NCI-H2227 treated with DMSO at 0.1 percent for 48 hours (cell line): ENCODE measurements around the gene PLPPR3.

ENCODE experiments used
- DNase-seq: peaks from one replicate; lab custom pipeline; 2025; lab: John Stamatoyannopoulos, UW

Gene PLPPR3, protein sequence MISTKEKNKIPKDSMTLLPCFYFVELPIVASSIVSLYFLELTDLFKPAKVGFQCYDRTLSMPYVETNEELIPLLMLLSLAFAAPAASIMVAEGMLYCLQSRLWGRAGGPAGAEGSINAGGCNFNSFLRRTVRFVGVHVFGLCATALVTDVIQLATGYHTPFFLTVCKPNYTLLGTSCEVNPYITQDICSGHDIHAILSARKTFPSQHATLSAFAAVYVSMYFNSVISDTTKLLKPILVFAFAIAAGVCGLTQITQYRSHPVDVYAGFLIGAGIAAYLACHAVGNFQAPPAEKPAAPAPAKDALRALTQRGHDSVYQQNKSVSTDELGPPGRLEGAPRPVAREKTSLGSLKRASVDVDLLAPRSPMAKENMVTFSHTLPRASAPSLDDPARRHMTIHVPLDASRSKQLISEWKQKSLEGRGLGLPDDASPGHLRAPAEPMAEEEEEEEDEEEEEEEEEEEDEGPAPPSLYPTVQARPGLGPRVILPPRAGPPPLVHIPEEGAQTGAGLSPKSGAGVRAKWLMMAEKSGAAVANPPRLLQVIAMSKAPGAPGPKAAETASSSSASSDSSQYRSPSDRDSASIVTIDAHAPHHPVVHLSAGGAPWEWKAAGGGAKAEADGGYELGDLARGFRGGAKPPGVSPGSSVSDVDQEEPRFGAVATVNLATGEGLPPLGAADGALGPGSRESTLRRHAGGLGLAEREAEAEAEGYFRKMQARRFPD

DNA sequence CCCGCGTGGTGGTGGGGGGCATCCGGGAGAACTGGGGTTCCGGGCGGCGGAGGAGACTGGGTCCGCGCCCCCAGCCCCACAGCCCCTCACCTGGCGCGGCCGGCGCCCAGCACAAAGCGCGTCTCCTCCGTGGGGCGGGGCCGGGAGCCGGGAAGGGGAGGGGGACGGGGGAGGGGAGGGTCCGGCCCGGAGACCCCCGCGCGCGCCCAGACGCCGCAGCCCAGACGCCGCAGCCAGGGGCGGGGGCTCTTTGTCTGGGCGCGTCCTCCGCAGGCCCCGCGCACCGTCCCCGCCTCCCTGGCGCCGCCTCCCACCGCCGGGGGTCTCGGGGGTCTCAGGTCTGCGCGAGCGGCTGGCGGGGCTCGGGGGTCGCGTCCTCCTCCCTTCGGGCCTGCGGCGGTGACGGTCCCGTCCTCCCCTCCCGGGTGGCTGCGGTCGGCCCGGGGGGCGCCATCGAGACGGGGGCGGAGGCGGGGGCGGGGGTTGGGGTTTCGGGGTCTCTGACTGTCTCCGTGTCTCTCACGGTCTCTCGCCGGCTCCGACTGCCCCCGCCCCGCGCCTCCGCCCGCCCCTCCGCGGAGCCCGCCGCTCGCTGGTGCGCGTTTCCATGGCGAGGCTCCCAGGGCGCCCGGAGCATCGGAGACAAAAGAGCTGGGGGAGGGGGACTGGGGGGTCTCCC lies at the start of gene PLPPR3:
Gene PLPPR3, minus strand, starts transcription at position 131 of the 679 bp plus-strand sequence. CDS start 396 bp downstream, outside the sequence.
- DNase-seq, result peak; percentile 28

DNA sequence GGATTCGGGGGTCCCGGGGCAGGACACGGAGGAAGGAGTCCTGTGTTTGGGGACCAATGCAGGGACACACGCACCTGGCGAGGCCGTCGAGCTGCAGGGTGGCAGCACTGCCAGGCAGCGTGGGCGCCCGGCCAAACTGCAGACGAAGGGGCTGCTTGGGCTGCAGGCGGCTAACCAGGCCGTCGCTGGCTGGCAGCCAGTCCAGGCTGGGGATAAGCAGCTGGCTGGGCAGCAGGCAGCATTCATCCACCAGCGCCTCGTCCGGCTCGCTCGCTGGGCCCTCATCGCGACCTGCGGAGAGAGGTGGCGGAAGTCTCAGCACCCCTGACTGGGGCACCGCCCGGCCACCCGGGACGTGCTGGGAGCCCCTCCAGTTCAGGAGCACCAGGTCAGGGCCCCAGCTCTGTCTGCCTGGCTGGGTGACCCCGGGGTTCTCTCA lies 49.2 kb upstream of the PLPPR3 start:
- DNase-seq, result no peak

- DNase-seq, result no peak
Observed at GRCh38 chr19:870314-870713, 48.6 kb upstream of the PLPPR3 start.

DNA sequence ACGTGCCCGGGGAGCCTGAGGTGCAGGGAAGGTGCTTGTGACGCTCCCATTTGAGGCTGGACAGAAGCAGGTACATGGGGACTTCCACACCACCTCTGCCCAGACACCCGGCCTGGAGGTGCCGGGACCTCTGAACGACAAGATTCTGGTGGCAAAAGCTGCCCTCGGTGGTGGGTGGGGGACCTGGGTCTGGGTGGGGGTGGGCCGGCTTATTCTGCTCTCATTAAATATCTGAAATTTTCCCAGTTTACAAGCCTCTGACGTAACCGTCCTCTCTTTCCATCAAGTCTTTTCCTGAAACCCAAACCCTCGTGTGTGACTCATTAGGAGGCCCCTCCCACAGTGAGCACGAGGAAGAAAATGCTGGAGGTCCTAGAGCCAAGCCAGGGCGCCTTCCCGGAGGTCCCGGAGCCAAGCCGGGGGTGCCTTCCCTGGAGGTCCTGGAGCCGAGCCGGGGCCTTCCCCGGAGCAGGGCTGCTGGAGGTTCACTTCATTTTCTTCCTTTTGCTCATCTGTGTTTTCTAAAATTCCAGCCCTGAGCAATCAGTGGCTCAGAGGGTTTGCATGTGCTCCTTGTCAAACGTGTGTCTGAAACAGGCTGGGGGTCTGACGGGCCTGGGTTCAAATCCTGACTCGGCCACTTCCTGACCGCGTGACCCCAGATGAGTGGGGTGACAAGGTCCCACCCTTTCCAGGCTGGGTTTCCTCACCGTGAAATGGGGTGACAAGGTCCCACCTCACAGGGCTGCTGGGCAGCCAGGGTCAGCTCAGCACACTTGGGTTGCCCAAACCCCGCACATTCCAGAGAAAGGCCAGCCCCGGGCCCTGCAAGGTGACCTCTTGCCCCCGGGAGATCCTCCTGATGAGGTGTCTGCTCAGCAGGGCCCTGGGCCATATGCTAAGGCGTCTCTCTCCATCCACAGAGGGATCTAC lies 47.8 kb upstream of the PLPPR3 start:
- no peak for DNase-seq

DNA sequence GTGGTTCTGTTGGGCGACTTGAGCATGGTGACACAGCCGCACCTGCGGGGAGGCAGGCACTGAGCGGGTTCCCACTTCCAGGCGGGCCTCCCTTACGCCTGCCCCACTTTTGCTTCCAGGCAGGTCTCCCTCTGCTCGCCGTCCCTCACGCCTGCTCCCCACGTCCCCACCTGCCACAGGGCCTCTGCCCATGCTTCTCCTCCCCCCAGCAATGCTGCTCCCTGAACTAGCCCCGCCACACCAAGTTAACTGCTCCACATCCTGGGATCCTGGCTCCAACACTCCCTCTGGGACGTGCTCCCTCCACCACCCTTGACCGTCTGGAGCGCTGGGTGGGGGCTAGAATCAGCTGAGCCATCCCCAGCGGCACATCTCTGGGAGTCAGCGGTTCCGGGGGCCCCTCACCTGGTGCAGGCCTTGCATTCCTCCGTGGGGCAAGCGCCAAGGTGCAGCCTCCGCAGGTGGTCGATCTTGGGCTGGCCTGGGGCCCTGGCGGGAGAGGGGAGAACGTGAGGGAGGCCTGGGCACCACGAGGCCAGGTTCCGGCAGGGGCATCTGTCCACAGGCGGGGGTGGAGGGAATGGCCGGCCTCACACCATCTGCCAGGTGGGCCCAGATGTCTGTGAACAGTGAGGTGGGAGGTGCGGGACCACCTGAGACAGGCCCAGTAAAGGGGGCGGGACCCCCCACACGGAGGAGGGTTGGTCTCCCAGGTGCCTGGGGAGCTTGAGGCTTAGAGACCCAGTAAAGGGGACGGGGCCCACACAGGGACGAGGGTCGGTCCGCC lies 46.9 kb upstream of the PLPPR3 start:
- DNase-seq, result no peak

GRCh38 chr19:867855-868457 lies 46.2 kb upstream of the PLPPR3 start:
- DNase-seq, result no peak

DNA sequence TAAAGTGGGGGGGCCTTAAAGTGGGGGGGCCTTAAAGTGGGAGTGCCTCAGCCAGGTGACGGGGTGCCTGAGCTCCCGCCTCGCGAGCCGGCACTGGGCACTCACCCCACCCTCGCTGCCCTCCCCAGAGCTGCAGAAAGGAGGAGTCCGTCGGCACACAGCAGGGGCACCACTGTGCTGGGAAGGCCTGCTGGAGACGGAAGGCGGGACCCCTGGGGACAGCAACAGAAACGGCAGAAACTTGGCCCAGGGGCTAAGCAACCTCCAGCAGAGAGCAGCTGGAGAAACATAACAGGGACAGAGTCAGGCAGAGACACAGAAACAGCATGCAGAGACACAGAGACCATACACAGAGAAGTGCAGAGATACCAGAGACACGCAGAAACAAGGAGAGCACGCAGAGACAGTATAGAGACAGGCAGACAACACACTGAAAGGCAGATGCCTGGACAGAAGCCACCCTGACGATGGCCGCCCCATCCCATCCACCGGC lies 45.6 kb upstream of the PLPPR3 start:
- no peak for DNase-seq

- no peak for DNase-seq
Observed at GRCh38 chr19:866769-867300, 45.1 kb upstream of the PLPPR3 start.

- no peak for DNase-seq
Observed at GRCh38 chr19:863315-863620, 41.5 kb upstream of the PLPPR3 start.

- DNase-seq, result no peak
Observed at GRCh38 chr19:862581-863314, 41.0 kb upstream of the PLPPR3 start.

- DNase-seq, result no peak
Observed at GRCh38 chr19:861756-862580, 40.2 kb upstream of the PLPPR3 start.

GRCh38 chr19:861141-861755 lies 39.5 kb upstream of the PLPPR3 start:
- DNase-seq, result no peak

- no peak for DNase-seq
Observed at GRCh38 chr19:858868-859843, 37.4 kb upstream of the PLPPR3 start, which contains the start of gene CFD. TSS of gene CFD (plus strand) at chr19:859664. CDS start at chr19:859690, 26 bp downstream.

GRCh38 chr19:858284-858683 lies 36.5 kb upstream of the PLPPR3 start:
- DNase-seq, result no peak

DNA sequence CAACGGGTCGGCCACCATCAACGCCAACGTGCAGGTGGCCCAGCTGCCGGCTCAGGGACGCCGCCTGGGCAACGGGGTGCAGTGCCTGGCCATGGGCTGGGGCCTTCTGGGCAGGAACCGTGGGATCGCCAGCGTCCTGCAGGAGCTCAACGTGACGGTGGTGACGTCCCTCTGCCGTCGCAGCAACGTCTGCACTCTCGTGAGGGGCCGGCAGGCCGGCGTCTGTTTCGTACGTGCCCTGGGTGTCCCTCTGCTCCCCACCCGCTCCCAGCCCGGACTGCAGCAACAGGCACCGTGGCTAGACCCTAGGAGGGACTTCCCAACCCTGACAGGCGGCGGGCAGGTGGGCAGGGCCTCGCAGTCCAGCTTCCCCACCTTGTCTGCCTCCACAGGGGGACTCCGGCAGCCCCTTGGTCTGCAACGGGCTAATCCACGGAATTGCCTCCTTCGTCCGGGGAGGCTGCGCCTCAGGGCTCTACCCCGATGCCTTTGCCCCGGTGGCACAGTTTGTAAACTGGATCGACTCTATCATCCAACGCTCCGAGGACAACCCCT lies 33.9 kb upstream of the PLPPR3 start:
- no peak for DNase-seq

- DNase-seq, result no peak
Observed at GRCh38 chr19:855142-855541, 33.4 kb upstream of the PLPPR3 start.
